ENCODE data around the gene SMO. TPM values are rescaled to one million over a fixed set of nuclear protein-coding genes. Genes with fewer than 3 reads are reported as not detected.
"Not testable (repeated sequence)": the region's sequence is repeated elsewhere in the genome, so short reads cannot be mapped to it uniquely, and the experiment has no call there.

The SMO gene
- total RNA-seq, 1 donor = 1.3 TPM

- DNase-seq (ENCODE audit: low read depth) = no peak
- TF ChIP-seq, protein P1, sequence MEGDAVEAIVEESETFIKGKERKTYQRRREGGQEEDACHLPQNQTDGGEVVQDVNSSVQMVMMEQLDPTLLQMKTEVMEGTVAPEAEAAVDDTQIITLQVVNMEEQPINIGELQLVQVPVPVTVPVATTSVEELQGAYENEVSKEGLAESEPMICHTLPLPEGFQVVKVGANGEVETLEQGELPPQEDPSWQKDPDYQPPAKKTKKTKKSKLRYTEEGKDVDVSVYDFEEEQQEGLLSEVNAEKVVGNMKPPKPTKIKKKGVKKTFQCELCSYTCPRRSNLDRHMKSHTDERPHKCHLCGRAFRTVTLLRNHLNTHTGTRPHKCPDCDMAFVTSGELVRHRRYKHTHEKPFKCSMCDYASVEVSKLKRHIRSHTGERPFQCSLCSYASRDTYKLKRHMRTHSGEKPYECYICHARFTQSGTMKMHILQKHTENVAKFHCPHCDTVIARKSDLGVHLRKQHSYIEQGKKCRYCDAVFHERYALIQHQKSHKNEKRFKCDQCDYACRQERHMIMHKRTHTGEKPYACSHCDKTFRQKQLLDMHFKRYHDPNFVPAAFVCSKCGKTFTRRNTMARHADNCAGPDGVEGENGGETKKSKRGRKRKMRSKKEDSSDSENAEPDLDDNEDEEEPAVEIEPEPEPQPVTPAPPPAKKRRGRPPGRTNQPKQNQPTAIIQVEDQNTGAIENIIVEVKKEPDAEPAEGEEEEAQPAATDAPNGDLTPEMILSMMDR (IDR thresholded peaks at IDR 0.05; ENCODE audit: insufficient read depth, low read depth, low read length) = no peak
- no peak overlapping the region for H3K4me3 ChIP-seq (ENCODE audit: low read depth, low read length)
Observed at GRCh38 chr7:129209067-129209926, 20.9 kb downstream of the SMO start.

DNA sequence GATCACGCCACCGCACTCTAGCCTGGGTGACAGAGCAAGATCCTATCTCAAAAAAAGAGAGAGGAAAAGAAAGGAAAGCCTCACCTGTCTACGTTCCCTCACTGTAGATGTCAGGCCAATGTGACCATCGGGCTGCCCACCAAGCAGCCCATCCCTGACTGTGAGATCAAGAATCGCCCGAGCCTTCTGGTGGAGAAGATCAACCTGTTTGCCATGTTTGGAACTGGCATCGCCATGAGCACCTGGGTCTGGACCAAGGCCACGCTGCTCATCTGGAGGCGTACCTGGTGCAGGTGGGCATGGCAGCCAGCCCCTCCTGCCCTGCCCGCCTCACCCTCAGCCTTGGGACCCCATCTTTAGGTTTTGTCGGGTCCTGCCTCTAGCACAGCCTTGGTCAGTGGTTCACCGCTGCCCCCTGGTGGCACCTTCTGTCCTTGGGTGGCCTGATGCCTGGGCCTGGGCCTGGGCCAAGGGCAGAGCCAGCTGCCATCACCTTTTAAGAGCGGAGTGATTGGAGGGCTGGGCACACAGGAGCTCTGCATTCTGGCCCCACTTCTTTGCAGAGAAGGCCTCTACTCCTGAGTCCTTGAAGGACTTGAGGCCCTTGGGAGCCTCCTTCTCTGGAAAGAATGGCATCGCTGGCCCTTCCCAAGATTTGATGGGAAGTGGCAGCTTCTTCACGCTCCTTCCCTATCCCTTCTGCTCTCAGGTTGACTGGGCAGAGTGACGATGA, 22.0 kb downstream of the SMO start:
- DNase-seq (ENCODE audit: low read depth) = peak; percentile 54
- TF ChIP-seq, protein P1 (IDR thresholded peaks at IDR 0.05; ENCODE audit: insufficient read depth, low read depth, low read length) = peak; percentile 85
- no peak overlapping the region for H3K4me3 ChIP-seq (ENCODE audit: low read depth, low read length)

DNA sequence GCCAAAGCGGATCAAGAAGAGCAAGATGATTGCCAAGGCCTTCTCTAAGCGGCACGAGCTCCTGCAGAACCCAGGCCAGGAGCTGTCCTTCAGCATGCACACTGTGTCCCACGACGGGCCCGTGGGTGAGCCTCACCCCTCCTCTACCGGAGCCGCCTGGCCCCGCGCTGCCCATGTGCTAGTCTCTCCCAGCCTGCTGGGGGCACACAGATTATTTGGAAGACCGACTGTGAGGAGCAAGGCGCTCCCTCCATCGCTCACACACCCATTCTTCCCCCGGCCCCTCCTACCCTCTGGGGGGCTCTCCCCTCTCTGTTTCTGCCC, 22.5 kb downstream of the SMO start:
- no peak for DNase-seq (ENCODE audit: low read depth)
- TF ChIP-seq, protein P1 (IDR thresholded peaks at IDR 0.05; ENCODE audit: insufficient read depth, low read depth, low read length) = no peak
- H3K4me3 ChIP-seq (ENCODE audit: low read depth, low read length) = no peak overlapping the region

GRCh38 chr7:129212126-129212525, 23.7 kb downstream of the SMO start:
- TF ChIP-seq, protein P1 (IDR thresholded peaks at IDR 0.05; ENCODE audit: insufficient read depth, low read depth, low read length) = no peak

DNA sequence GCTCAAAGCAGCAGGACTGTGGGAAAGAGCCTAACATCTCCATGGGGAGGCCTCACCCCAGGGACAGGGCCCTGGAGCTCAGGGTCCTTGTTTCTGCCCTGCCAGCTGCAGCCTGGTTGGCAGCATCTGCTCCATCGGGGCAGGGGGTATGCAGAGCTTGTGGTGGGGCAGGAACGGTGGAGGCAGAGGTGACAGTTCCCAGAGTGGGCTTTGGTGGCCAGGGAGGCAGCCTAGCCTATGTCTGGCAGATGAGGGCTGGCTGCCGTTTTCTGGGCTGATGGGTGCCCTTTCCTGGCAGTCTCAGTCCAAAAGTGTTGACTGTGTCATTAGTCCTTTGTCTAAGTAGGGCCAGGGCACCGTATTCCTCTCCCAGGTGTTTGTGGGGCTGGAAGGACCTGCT, 24.2 kb downstream of the SMO start:
- TF ChIP-seq, protein P1 (IDR thresholded peaks at IDR 0.05; ENCODE audit: insufficient read depth, low read depth, low read length) = no peak

More at GRCh38 chr7:129212126-129212525, 23.7 kb downstream of the SMO start:
- H3K4me3 ChIP-seq (ENCODE audit: low read depth, low read length) = no peak overlapping the region
- DNase-seq (ENCODE audit: low read depth) = no peak

DNA sequence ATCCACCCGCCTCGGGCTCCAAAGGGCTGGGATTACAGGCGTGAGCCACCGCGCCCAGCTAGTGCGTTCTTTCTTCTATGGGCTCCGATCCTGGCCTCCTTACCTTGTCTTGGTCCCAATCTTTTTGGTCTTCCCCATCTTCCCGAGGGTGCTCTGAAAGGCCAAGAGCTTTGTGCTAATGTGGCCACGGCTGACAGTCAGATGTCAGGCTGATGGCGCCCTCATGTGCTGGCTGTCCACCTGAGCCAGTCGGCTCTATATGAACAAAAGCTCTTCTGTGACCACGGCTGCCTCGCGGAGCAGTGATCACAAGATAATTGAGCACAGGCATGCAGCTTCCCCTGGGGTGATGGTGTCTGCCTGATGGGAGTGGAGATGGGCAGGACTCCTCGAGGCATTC, 25.4 kb downstream of the SMO start:
- TF ChIP-seq, protein P1 (IDR thresholded peaks at IDR 0.05; ENCODE audit: insufficient read depth, low read depth, low read length) = no peak
- DNase-seq (ENCODE audit: low read depth) = no peak
- H3K4me3 ChIP-seq (ENCODE audit: low read depth, low read length) = no peak overlapping the region

More for the DNA sequence above, 24.2 kb downstream of the SMO start:
- no peak for DNase-seq (ENCODE audit: low read depth)
- no peak overlapping the region for H3K4me3 ChIP-seq (ENCODE audit: low read depth, low read length)

DNA sequence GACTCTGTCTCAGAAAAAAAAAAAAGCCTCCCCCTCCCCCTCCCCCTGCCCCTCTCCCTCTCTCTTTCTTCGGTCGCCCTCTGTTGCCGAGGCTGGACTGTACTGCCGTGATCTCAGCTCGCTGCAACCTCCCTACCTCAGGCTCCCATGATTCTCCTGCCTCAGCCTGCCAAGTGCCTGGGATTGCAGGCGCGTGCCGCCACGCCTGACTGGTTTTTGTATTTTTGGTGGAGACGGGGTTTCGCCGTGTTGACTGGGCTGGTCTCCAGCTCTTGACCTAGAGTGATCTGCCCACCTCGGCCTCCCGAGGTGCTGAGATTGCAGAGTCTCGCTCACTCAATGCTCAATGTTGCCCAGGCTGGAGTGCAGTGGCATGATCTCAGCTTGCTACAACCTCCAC, 27.3 kb downstream of the SMO start:
- H3K4me3 ChIP-seq (ENCODE audit: low read depth, low read length); DNase-seq (ENCODE audit: low read depth): not testable (repeated sequence)

- DNase-seq (ENCODE audit: low read depth); H3K4me3 ChIP-seq (ENCODE audit: low read depth, low read length): not testable (repeated sequence)
Observed at GRCh38 chr7:129216101-129216715, 27.8 kb downstream of the SMO start.

- not testable (repeated sequence) for DNase-seq (ENCODE audit: low read depth); H3K4me3 ChIP-seq (ENCODE audit: low read depth, low read length)
Observed at GRCh38 chr7:129216821-129217416, 28.5 kb downstream of the SMO start.

Measured in fibroblast of villous mesenchyme (primary cell).